ENCODE results near the gene HELZ. TPM values are rescaled to one million over a fixed set of nuclear protein-coding genes. Genes with fewer than 3 reads are reported as not detected.

Gene HELZ
- total and polyA plus RNA-seq, 2 of the 8 experiments (the other 6 are each of a cell fraction or from before 2014, with no cell fraction given) = 10.0 to 48.7 TPM

DNA sequence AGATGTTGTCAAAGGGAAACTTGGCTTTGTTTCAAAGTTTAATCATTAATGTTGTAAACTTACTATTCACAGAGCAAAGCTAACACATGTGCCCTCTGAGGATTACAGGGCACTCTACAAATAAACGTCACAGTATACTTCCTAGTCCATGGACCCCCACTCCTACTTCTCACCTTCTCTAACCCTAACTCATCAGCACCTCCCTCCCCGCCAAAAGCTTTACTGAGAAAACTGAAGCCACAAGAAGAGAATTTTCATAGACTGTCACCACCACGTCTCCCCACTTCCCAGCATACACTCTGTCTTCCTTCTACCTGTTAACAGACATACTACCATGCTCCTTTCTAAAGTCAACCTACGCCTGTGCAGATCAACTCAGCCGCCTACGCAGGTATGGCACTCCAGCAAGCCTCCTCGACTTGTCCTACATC lies 29.0 kb downstream of the HELZ start (continued):
- TF ChIP-seq ASH2L (IDR thresholded peaks at IDR 0.05; ENCODE audit: low read length) = no peak
- TF ChIP-seq NANOG (IDR thresholded peaks at IDR 0.05; ENCODE audit: insufficient read depth, low read depth, low read length, poor library complexity, severe bottlenecking) = no peak
